ENCODE data around the gene ATP10A.

Gene ATP10A

DNA sequence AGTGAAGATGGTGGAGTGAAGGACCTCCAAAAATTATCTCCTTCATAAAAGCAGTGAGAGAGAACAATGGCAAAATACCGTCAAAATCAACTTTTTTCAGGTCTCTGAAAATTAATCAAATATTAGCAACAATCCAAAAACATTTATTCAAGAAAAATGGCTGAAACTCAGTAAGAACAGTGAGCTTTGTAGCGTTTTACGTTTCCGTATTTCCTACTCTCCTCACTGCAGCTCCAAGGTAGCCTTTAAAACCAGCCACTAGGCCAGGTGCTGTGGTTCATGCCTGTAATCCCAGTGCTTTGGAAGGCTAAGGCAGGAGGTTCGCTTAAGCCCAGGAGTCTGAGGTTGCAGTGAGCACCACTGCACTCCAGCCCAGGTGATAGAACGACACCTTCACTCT, 38.5 kb downstream of the ATP10A start:
- DNase-seq, result no peak

DNA sequence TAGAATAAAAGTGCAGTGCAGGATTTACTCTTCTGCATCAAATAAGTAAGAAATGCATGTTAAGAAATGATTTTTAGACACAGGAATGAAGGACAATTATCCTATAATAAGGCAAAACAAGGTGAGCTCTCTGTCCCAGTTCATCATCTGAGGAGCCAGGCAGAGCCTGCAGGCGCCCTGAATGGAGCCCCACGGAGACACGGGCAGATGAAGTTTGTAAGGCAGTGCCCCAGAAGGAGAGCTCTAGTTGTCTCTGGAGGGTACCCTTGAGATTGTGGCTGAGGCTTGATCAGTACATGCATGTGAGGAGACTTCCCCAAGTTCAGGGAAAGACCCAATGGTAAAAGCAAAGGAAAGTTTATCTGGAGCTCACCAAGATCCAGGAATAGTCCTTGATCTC, 50.3 kb downstream of the ATP10A start:
- DNase-seq, result no peak

DNA sequence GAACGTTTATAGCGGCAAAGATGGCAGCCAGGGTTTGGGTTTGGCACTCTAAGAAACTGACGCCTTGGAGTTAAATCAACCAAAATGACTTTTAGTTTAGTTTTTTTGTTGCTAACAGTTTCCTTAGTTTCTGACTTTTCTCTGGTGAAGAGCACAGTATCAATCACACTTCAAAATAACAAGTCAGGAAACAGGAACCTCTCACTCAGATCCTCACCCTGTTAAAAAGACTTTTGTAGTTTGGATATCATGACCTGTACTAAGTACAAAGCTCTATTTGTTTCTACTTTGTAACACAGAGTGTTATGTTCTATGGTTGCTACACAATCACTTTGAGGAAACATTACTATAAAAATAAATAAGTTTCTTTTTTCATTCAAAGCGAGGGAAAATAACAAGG, 51.1 kb downstream of the ATP10A start:
- DNase-seq, result no peak

DNA sequence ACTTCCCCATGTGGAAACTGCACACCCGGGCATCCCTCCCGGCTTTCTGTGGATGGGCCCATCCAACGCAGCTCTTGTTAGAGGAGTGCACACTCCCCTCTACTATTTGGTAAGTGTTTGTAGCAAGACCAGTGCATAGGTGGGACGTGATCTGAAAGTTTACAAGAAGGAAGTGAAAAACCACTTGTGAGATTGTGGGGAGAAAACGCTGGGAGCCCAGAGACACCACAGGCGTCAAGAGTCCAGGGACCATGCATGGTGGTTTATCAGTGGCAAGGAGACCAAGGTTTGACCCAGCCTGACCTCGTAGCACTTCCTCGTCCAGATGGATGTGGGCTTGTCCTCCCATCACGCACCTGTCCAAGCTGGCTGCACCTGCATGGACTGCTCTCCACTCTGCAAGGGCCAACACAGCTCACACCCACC, 51.6 kb downstream of the ATP10A start:
- no peak for DNase-seq

DNA sequence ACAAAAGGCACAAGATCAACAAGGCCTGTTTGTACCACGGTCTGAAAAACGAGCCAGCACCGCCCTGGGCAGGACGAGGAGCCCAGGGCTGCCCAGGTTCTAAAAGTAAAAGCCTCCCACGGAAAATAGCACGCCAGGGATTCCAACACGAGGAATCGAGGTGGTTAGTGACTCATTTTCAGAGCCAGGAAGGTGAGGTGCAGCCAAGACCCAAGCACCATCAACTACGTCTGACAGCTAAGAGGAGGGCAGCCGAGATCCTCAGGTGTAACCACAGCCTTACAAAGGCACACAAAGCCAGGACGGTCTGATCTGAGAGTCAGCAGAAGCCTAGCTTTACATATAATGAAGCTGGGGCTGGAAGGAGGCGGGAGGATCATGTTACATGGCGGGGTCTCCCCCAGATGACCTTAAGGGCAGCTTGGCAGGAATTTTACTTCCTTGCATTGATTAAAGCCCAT, 52.5 kb downstream of the ATP10A start:
- DNase-seq, result no peak

DNA sequence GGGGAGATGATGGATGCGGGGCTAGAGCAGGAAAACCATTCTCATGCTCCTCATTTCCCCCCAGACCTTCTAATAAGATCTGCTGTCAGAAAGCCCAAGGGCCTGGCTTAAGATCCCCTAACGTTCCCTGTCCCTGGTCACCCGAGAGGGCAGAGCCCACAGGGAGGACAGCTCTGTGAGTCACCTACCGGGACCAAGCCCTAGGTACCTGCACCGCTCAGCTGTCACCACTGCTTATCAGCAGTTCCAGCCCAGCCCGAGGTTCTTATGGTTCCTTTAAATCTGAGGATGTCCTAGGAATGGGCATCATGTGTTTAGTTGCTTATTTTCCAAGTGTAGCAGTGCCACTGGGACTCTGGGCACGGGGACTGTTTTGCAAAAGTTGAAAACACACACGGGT, 53.0 kb downstream of the ATP10A start:
- no peak for DNase-seq

DNA sequence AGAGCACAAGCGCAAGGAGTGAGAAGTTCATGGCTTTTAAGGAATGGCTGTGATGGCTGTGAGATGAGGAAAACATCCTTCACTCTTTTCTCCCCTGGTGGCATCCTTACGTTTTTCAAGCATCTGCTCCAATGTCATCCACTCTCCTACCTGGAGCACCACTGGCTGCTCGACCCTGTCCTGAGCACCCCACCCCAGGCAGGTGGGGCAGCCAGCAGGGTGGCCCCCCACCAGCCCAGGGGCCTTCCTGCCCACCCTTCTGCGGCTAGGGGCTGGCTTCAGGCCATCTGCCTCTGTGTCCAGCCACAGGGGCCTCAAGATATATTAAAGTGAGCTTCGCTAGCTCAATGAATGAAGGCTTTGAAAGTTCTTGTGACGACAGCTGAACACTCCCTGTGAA, 56.1 kb downstream of the ATP10A start:
- no peak for DNase-seq

DNA sequence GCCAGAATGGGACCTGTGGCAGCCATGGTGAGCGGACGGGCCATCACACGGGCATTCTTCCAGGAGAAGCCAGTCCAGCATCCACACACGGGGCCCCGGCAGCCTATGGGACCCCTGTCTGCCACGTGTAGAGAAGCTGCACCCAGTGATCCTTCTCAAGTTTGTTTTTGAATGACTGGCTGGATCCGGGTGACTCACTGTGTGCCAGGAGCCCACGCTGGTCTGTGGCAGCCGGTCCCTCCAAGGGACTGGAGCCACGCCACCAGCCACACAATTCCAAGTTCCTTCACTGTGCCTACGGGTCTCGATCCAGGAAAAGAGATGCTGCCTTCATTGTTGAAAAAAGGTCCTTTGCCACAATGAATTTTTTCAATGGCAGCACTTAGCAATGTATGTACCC, 58.1 kb downstream of the ATP10A start:
- no peak for DNase-seq

DNA sequence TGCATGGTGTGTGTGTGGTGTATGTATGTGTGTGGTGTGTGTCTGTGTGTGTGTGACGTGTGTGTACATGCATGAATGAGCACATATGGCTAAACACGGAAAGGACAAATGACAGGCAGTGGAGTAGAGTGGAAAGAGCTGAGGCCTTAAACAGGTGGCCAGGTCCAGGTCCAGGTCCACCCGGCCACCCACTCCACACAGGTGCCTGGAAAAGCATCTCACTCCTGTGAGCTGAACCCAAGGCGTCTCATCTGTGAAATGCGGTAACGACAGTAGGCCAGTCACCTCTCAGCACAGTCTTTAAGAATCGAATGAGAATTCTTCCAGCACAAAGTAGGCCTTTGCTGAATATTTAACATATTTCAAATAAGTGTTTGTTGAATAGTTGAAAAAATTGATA, 58.7 kb downstream of the ATP10A start:
- no peak for DNase-seq

DNA sequence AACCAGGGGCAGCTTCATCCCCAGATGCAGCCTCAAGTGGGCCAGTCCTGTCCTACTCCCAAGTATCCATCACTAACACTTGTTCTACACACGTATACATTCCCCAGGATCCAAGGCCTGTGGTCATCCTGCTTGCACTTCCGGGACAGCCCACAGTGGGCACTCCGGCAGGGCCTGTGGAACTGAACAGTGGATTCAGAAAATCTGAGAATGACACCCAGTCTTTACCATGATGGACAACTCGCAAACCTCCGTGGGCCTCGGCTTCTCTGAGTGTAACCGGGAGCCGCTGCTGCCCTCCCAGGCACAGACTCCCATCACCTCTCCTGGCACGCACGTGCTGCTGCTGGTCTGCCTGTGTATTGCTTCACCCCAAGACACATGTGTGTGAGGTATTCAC, 59.6 kb downstream of the ATP10A start:
- DNase-seq, result no peak

DNA sequence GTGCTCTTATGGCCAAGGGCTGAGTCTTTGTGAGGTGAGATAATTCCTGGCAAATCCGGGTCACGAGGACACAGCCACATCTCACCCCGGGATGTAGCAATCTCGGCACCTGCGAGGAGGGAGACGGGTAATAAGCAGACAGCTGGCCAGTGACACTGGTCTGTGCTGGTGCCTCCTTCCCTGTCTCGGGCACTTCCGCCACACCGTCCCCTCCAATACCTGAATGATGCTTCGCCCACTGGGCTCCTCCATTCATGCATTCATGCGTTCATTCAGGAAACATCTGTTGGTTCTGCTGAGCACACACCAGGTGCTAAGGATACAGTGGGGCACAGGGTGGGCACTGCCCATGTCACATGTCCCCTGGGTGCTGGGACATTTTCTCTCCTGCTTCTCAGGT, 60.1 kb downstream of the ATP10A start:
- DNase-seq, result no peak

DNA sequence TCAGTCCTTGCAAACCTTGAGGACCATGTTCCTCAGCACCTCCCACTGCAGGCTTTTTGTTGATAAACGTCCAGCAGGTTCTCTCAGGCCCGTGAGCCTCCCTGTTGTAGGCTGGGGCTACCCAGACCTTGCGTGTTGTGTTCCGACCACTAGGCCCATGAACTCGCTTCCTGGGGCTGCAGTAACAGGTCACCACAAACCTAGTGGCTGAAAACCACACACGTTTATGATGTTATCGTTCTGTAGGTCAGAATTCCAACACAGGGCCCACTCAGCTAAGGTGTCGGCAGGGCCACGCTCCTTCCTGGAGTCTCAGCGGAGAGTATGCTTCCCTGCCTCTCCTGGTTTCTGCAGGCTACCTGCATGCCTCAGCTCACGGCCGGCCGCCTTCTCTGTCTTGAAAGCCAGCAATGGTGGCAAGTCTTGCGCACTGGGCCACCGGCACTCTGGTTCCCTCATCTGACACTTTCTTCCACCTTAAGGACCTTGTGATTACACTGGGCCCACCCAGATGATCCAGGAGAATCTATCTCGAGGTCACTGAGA, 60.8 kb downstream of the ATP10A start:
- DNase-seq, result no peak

DNA sequence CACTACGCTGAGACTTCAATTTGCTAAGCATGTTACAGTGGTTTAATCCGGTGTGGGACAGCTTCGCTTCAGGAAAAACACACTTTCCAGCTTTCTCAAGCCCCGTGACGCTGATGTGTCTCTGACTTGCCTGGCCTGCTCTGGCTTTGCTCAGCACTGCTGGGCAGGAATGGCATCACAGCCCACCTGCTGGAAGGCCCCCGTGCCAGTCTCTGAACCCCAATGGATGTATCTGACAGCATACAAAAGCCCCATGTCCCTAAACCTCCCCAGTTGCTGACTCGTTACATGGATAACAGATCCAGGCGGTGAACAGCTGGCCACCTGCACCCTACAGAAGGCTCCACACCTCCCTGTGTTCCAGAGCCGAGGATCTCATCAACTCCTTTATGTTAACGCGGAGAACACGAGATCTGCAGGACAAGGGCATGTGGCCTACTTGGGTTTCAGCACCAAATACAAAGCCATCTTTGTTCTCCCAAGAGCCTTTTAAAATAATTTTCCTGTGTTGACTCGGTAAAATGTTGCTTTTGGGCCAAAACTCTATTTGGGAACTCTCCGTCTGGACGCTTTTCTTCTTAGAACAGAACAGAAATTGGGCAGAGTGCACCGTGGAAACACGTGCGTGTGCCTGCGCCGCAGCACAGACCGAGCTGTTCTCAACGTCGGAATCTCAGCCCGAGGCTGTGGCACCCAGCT, 61.4 kb downstream of the ATP10A start:
- DNase-seq, result no peak

DNA sequence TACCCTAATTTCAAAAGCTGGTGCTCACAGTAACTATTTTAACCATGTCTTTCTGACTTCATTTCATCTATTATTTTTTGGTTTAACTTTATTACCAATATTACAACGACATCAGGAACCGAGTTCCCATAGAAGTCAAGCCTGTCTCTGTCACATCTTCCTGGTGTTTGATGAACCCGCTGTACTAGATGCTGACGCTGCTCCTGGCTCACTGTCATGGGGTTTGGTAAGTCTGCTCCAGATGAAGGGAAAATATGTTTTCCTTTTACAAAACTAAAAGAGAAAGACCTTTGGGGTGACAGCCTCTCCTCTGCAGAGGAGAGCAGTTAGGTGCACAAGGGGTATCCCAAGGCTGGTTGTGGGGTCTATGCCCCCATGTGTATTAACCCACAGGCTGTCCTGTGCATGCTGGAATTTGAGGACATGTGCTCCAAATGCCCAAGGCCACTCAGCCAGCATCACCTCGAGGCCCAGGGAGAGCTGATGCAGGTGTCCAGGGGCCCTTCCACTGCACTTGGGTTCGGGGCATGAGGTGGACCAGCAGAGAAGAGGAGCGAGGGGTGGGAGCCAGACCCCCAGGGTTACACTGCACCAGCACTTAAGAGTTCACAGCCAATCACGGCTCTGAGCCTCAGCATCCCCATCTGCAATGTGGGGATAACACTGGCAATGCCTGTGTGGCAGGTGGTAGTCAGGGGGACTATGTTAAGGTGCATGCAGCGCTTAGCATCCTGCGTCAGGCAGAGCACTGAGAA, 62.2 kb downstream of the ATP10A start:
- DNase-seq, result no peak

DNA sequence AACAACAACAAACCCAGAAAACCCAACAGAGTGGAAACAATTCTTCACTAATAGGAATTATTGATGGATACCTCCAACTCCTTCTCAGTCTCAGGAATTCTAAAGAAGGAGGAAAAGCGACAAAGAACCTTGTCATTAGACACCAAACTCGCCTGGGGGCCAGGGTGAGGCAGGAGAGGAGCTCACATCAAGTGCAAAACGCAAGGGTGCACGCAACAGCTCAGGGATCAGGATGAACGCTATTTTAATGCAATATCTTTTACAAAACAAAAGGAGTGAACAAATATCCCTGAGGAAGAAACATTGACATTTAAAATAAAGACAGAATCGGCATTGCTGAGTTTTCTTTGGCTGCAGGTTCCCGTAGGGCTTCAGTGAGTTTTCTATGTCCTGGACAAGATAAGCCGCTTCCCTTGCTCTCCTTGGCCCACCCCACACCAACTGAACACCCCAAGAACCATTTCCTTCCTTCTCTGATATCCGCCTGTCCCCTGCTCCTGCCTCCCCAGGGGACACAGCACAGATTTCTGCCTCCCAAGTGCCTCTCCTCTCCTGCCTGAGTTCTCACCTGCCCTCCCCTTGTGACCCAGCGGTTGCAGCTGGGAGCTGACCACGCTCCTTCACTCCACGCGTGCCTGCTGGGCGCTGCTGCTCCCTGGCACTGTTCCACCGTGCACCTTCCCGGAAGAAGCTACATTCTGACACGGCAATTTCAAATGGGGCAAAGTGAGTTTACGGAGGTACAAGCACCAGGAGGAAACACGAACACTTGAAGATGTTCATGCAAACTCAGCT, 63.0 kb downstream of the ATP10A start:
- no peak for DNase-seq

DNA sequence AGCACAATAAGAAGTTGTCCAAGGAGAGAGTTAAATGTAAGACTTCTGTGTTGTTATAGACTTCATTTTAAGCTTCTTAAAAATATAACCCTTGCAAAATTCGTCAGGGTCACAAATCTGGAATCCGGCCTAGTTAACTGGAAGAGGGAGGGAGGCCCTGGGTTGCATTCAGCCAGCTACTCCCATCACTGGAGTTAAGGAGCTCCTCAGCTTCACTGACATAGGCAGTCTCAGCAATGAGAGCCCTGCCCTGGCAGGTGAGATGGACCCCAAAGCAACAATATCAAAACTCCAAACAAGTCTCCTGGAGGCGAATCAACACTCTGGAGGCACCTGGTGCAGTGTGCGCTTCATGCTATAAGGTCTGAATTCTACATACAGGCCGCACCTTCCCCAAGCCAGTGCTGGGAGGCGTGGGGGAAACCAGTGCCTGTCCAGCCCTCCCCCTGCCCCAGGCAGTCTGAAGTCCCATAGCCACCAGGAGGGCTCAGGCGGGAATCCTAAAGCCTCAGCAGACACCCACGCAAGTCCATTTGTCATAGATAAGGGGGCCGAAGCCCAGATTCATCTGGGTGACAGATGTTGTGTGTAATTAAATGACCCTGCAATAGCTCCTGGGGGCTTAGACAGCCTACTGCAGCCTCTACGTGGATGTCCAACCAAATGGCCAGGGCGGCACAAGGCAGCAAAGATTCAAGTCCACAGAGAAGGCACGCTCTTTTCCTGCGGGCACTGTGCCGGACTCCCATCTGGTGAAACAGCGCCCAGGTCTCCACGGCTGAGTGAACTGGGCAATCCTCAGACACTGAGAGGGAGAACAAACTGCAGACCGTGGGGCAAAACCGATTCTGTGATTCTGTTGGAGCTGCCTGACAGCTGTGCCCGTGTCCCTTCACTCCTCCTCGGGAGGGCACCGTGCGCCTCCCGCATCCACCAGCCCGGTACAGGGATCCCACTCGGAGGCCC, 64.9 kb downstream of the ATP10A start:
- no peak for DNase-seq

DNA sequence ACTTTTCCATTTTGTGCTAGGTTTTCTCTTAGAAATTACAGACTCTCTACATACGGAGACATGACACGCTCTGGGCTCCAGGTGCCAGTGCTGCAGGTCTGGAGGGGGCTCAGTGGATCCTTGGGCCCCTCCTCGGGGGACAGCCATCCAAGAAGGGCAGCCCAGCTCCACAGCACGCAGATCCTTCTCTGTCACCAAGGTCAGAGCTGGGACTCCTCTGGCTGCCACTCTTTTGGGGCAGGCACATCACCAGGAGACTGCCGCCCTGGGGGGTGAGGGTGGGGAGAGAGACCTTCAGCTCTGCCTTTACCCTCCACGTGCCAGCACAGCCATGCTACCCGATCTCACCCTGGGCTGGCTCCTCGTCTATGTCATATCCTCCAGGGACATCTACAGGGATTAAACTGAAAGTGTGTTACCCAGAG, 65.6 kb downstream of the ATP10A start:
- no peak for DNase-seq

DNA sequence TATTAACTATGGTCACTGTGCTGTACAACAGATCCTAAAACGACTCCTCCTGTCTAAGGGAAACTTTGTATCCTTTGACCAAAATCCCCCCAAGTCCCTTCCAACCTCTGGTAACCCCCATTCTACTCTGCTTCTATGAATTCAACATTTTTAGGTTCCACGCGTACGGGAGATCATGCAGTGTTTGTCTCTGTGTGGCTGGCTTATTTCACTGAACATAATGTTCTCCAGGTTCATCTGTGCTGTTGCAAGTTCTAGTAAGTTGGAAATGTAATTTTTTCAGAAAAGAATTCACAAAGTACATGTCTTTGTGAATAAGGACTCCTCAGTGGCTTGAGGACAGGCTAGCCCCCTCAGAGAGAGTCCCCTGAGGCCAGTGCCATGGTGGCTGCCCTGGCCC, 66.1 kb downstream of the ATP10A start:
- DNase-seq, result no peak

DNA sequence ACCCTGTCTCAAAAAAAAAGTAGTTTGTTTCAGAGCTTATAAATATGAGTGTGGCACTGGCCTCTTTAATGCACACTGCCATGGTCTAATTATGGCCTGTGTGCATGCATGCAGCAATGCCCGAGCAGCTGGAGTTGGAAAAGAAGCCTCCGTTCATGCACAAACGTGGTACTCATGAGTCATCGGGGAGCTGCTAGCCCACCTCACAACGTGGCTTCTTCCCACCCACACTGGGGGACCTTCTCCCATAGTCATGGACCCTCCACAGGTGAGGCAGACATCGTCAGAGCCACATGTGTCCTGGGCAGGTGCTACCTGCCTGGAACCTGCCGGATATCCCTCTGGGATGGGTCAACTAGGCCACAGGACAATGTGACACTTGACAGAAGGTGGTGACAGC, 66.7 kb downstream of the ATP10A start:
- DNase-seq, result no peak

DNA sequence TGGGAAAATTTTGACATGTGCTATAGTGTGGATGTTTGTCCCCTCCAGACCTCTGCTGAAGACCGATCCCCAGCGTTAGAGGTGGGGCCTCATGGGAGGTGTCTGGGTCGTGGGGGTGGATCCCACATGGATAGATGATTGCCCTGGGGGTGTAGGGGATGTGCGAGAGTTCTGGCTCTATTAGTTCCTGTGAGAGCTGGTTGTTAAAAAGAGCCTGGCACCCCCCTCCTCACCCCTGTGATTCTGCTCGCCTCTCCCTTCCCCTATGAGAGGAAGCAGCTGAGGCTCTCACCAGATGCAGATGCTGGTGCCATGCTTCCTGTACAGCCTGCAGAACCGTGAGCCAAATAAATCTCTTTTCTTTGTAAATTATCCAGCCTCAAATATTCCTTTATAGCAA, 67.4 kb downstream of the ATP10A start:
- DNase-seq, result no peak

DNA sequence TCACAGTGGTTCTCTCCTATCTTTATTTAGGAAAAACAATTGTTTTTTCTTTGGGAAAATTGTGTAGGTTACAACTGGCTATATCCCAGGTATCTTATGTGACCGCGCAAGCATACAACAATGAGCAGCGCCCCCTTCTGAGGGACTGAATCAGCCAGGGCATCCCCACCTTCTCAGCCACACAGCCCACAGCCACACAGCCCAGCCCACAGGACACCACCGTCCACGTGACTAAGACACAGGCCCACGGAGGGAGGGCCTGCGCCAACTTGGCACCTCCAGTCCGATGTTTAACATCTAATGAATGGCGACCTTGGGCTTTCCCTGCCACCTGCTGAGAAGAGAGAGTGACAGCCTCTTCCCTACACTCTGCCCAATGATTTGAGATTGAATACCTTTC, 68.1 kb downstream of the ATP10A start:
- no peak for DNase-seq

DNA sequence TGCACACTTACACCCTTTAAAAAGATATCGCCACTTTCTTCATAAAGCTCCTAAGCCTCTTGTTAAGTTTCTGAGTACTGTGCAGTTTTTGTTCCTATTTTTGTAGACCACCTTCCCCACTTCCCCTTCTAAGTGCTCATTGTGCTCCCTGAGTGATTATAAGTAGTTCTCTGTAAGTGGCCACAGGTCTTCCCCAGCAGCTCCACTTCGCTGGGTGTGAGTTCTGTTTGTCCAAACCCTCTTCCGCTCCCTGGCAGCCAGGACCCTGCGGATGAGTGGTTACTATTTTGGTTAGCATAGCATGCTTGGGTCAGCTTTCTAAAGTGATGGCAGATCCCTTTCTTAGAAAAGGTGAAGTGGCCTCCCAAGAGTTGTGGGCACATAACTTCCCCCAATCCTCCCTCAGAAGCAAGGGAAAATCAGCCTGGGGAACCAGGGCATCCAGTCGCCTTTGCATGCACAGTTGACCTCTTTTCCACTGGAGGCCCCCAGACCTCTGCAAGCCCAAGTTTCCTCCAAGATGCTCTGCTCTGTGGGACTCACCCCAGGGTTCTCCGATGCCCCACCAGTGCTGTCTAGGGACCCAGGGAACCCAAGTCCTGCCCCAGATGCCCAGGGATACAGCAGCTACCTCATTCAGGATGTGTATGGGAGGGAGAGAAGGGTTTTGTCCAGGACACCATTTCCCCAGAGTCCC, 69.6 kb downstream of the ATP10A start:
- DNase-seq, result no peak
